ENCODE results near the gene CALD1.
"Not testable (repeated sequence)": the region's sequence is repeated elsewhere in the genome, so short reads cannot be mapped to it uniquely, and the experiment has no call there.

The CALD1 gene

DNA sequence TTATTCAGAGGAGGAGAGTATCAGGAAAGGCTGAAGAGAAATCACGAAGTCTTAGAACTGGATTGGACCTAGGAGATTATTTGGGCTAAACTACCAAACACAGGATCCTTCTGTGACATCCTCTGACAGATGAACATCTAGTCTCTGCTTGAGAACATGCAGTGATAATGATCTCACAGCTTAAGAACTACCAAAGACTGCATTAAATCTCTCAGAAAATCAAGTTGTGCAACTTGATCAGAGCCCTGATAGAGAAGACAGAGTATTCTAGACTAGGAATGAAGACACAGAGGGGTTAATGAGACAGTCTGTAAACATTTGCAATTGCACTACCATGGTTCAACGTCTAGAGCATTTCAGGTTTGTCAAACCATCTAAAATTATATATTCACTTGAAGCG, 169.7 kb downstream of the CALD1 start:
- DNase-seq (ENCODE audit: low read depth), result no peak

DNA sequence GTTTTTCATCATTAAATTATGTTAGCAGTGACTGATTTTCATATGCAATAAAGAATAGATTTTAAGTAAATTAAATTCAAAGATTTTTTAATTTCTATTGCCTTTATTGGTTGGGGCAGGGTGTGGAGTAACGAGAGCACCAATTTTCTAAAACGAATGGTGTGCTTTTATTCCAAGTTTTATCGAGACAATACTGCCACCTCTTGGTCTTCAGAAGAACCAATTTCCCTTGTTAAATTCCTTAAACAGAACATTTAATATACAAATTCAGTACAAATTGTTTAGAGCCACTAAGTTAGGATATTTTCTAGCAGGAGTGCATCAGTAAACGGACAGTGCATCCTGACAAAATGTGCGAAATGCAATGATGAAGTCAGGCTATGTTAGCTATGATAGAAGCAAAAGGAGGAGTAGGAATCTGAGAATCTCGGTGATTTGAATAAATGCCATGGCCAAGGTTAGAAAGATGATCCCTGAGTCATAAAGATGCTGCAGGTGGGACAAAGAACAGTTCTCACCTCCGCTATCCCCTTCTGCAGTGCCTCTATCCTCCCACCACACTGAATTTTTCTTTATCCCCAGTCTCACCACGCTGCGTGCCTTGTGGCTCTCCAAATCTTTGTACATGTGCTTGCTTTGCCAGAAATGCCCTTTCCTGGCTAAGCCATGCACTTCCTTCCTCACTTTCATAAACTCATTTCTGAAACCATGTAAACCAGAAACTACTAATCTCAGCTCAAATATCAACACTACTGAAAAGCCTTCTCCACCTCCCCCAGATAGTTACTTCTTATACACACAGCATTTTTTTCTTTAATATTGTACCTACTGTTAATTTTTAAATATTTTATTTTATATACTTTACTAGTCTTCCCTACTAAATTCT, 175.0 kb downstream of the CALD1 start:
- no peak for DNase-seq (ENCODE audit: low read depth)

DNA sequence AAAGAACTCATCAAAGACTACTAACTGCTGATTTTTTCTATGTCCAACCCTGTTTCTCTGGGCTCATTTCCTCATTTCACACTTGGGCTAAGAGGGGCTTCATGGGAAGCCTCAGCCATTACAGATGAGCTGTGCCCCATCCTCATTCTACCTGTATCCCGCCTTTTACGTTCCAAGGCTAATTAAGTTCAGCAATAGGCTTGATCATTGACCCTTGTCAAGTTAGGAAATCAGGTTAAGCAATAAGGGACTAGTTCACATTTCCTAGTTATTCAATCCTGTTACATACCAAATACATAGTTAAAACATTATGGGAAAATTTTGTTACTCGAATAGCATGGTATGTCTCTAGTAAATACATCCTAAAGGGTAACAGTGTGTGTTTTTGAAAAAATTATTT, 177.6 kb downstream of the CALD1 start:
- no peak for DNase-seq (ENCODE audit: low read depth)

DNA sequence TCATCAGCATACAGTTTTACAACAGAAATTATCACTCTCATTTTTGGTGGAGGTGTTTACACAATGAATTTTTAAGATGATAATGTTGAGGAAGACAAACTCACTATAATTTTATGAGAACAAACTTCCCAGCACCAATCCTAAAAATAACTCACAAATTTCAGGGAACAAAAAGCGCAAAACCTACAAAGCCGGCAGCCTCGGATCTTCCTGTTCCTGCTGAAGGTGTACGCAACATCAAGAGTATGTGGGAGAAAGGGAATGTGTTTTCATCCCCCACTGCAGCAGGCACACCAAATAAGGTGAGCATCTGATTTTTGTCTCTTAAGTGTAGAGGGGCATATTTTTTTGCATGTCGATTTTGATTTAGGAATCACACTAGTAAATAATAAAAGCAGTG, 180.4 kb downstream of the CALD1 start:
- no peak for DNase-seq (ENCODE audit: low read depth)

DNA sequence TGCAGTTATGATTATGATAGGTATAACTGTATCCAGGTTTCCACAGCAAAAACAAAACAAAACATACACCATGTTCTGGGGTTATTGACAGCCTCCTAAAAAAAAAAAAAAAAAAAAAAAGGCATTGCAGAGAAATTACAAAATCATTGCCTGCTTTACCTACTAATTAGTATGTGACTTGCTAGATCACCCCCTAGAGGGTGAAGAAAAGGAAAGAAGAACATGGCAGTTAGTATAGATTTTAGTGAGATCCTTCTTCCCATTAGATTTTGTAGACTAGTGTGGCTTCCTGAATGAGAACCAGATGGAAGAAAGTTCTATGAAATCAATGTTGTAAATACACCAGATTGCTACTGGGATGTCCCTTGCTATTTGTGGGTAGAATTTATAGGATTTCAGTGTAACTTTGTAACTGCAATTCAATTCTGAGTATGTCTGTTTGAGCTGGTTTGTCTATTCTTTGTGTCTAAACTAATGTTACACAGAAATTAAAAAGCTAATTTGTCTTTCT, 182.9 kb downstream of the CALD1 start:
- no peak for DNase-seq (ENCODE audit: low read depth)

DNA sequence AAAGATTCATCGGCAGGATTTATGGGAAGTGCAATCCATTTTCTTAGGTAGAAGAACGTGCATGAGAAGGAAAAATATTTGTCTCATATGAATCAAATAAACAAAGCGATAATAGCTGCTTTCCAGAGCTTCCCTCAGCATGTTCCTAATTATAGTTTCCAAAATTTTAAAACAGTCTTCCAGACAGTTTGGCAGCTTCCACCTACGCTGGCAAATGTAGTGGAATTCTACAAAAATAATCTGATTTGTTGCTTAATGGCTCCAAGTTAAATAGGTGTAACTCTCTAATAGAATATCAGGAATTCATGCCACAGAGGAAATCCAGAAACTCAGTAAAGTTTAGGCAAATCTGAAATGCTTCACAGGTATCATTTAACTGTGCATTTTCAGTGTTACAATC, 183.6 kb downstream of the CALD1 start:
- DNase-seq (ENCODE audit: low read depth), result no peak

DNA sequence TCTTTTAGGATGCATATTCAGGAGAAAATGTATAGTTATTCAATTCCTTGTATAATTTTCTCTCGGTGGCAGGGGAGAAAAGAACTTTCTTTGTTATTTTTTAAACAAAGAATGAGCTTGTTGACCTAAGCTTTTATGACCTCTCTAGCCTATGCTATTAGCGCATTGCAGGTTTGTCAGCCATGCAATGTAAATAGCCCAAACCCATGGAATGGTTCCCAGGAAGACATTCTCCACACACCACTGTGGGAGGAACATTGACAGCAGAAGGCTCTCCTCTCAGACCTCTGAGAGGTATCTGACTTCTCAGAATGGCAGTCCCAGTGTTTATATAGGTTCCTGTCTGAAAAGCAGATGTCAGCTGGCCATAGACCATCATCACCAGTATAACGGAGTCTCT, 187.3 kb downstream of the CALD1 start:
- no peak for DNase-seq (ENCODE audit: low read depth)

DNA sequence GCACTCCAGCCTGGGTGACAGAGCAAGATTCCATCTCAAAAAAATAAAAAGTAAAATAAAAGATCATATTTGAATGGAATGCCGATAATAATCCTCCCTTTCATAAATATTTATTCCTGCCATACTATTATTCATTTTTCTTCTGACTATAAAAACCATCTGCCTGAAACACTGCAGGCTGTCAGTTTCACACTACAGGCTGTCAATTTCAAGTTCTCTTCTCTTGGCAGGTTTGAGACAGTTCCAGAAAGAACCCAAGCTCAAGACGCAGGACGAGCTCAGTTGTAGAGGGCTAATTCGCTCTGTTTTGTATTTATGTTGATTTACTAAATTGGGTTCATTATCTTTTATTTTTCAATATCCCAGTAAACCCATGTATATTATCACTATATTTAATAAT, 188.7 kb downstream of the CALD1 start:
- no peak for DNase-seq (ENCODE audit: low read depth)

DNA sequence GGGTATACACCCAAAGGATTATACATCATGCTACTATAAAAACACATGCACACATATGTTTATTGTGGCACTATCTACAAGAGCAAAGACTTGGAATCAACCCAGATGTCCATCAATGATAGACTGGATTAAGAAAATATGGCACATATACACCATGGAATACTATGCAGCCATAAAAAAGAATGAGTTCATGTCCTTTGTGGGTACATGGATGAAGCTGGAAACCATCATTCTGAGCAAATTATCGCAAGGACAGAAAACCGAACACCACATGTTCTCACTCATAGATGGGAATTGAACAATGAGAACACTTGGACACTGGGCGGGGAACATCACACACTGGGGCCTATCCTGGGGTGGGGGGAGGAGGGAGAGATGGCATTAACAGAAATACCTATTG, 202.2 kb downstream of the CALD1 start:
- not testable (repeated sequence) for DNase-seq (ENCODE audit: low read depth)

DNA sequence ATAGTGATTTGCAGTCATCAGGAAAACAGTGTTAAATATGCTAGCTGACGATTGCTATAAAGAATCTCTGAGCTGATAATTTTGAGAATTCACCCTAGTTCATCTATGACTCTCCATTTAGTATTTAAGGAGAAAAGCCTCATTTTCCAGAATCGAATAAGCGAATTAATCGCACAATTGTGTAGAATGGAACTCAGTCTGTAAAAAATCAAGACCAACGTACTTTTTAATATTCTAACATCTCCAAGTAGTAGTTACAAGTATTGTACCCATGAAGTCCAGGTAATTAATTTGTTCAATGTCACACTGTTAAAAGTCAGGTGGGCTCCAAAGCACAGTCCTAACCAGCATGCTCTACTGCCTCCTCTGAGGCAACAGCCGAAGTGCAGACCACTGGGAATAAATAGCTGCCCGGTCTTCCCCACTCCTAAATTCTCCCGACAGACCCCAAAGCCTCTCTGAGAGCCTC, 206.5 kb downstream of the CALD1 start:
- DNase-seq (ENCODE audit: low read depth), result no peak

DNA sequence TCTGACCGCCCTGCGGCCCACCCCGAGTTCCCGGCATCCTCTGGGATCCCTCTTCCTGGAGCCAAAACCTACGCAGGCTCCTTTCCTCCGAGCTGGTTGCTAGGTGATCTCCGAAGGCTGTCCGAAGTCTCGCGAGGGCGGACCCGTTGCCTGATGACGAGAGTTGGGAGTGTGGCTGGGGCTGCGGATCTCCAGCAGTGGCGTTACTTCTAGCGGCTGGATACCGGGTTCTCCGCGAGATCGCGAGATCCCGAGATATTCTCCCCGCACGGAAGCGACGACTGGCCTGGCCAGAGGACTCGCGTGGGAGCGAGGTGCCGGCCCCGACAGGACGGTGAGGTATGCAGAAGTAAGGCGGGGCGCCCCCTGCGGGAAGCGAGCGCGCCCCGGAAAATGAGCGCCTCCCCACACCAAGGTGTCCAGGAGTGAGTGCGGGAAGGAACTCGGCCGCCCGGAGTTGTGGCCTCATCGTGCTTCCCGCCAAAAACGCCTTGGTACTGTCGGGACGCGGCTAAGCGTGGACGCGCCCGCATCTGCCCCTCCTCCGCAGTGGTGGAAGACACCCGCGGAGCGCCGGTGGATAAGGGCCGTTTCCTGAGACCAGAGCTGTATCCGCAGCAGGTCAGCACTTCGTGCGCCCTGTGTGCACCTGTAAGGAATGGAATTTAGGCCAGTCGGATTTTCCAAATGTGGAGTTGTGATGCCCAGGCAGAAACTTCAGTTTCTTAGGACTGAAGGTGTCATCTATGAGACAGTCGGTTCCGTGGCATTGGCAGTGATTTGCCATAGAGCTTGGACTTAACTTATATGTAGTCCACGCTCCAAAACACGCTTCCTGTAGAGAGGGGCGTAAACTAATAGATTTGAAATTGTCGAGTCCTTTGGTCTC, 207.2 kb downstream of the CALD1 start, which contains the start of gene AGBL3:
Gene AGBL3, plus strand, starts transcription at position 146 of the 889 bp plus-strand sequence. CDS start 1,426 bp downstream, outside the sequence.
- DNase-seq (ENCODE audit: low read depth), result peak; percentile 86

DNA sequence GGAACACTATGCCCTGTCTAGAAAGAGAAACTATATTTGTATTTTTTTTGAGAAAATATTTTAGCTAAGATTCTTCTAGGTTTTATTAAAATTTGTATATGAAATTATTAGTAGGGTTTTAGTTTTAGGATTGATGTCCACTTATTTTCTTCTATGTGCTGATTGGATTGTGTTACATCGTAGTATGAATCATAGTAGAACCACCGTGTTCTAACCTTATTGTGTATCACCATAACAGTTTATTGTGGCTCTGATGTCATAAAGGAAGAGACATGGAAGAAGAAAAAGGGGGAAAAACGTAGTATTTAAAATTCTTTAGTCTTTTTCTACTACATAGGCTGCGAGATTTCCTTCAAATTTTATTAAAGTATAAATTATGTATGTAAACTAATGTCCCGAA, 208.7 kb downstream of the CALD1 start:
- DNase-seq (ENCODE audit: low read depth), result no peak

DNA sequence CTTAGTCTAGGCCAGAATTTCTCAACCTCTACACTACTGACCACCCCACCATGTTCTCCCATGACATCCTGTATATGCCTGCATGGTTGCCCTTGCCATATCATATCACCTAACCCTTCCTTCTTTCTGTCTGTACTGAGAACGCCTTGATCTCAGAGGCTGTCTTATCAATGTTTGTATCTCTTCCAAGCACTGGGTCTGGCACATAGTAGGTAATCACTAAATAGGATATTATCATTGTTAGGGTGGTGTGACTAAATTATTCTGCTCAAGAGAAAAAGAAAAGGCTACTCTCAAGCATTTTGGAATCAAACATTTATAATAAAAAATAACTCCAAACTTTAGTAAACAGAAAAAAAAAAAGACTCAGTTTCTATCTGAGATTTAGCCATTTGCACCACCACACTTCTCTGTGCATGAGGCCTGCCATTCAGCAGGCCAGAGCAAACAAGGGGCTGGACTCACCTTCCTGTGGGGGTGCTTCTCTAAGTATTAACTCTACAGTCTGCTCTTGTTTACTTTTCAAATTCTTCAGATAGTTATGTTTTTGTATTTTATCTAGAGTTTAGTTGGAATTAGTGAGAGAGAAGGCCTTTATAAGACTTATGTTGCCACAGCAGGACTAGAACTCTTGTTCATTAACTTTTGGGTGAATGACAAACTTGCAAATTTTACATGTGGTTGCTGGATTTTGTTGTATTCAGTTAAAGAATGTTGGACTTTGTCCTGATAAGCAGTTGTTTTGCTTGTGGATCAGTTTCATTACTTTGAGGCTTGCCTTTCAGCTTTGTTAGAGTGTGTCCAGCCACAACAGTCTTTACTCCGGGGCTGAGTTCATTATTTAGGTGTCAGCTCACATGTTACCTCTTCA, 212.3 kb downstream of the CALD1 start:
- DNase-seq (ENCODE audit: low read depth), result no peak

DNA sequence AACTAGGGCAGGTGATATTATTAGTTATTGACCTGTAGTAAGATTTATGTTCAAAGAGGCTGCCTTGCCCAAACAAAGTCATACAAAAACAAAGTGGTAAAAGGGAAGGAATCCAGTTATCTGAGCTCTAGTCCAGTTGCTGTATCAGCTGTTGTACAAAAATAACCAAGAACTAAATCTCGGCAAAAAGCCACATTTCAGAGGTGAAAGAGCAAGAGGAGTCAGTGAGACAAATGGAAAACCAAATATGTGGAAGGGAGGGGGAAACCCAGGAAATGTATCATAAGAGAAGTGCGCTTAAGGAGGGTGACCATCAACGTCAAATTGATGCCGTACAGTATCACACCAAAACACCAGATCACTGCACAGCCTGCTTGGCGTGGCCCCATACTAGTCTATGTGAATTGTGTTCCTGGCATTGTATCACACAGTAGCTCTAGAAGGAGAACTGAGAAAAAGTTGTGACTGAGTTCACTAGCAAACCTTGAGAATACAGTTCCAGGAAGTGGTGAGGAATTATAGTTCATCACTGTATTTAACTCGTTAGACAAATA, 213.3 kb downstream of the CALD1 start:
- DNase-seq (ENCODE audit: low read depth), result no peak

DNA sequence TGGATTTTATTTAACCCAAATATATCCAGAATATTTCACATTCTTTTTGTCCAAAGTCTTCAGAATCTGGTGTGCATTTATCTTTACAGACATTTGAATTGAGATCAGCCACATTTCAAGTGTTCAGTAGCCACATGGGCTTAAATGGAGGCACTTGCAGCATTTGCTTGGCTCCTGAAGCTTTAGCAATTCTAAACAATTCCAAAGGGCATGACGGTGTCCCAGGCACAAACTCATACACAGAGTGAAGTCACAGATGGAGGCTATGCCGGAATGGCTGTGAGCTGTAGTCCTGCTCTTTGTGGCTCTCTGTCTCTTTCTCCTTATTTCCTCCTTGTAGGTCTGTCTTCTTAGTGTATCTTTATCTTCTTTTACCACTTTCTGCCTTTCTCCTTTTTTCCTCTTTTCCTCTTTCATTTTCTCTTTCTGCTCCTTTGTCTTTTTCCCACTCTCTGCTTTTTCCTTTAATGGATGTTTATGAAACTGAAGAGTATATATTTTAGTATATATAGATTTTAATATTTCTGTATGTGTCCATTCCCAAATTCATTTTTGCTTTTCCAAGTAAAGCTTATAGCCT, 214.5 kb downstream of the CALD1 start:
- no peak for DNase-seq (ENCODE audit: low read depth)

DNA sequence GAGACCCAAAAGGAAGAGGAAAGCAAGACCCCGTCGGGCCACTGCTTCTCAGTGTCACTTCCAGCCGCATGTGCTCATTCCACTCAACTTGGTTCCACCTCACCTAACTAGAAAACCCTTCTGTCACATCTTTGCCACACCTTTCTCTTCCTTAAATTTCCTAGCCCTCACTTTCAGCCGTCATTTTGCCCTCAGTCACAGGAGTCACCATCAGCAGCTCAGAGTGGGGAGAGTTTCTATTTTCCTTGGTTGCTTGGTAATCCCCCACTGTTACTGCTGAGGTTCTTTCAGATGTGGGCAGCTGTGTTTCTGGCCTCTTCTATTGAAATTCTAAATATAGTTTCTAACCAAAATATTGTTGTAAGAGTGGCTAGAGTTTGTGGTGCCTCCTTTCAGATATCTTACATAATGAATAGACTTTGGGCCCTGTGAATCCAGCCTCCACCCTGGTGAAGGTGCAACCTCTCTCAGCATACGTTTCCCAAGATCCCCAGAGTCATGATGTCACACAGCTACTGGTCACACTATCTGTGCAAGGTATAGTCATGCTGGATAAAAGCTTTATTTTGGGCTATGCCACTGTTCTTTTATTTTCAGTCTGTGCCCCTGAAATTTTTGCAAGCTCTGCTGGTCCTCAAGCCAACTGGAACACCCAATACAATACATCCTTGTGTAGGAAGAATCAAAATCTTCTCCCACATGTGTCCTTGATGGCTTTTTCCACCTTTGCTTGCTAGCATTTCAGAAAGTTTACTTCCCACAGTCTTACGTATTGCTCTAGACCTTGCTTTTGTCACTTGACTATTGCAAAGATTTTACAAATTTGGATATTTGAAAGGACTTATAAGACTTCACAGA, 216.0 kb downstream of the CALD1 start:
- no peak for DNase-seq (ENCODE audit: low read depth)

DNA sequence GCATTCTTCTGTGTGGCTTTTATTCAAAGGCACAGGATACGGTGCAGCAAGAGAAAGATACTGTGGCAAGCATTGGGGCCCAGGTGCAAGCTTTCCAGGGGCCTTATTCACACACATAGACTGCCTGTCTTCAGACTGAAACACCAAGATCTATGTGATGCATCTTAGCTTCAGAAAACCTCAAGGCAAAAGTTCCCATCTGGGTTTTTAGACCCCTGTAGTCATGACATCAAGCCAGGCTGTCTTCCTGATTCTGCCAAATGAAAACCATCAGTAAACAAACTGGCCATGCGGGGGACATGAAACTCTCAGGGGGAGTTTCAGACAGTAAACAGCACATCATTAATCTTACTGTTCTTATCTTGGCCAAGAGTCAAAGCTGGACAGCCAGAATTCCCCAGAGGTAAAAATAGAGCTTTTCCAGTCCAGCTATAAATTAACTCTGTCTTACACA, 216.7 kb downstream of the CALD1 start:
- DNase-seq (ENCODE audit: low read depth), result no peak

DNA sequence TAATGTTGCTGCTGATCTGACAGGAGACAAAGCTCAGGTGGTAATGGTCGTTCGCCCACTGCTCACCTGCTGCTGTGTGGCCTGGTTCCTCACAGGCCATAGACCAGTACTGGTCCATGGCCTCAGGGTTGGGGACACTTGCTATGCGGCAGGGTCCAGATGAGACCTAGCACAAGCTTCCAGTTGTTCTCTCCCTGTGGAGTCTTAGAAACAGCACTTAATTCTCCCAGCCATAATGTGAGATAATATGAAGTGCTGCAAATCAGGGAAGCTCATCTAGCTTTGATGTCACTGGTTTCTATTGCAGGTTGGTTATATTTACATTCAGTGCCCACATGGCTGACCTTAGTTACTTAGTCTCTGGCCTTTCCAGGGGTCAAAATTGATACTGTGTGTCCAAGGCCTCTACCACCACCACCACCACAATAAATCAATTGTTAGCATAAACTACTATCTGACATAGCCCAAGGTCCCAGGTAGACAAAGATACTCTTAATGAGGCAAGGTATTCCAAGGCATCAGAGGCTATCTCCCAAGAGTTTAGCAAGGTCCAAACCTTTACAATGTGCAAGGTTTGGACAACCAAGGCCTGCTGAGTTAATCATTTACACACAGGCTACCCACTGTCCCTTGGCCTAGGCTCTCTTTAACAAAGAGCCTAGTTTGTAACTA, 217.9 kb downstream of the CALD1 start:
- no peak for DNase-seq (ENCODE audit: low read depth)

DNA sequence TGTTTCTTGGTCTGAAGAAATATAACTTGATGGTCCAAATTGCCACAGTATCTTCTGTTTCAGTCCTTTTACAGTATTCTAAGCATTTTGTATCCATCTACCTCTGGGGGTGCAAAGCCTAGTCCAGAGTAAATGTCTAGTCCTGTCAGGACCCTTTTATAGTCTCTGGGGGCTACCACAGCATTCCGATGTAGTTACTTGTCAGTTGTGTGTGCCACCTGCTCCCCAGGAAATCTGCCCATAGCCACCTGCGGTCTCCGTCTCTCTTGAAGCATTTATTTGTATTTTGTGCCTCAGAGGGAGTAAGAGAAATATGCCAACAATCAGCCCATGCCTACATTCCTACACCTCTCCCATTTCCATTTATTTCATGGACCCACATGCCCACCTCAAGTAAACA, 219.7 kb downstream of the CALD1 start:
- DNase-seq (ENCODE audit: low read depth), result no peak
